HG03196 (cell line): ENCODE data around the gene FA2H.
"Not testable (repeated sequence)": the region's sequence is repeated elsewhere in the genome, so short reads cannot be mapped to it uniquely, and the experiment has no call there.

Experiments used
- ATAC-seq: cut with Tn5 transposase; IDR thresholded peaks from one replicate; pipeline ENCODE4 v1.9.1; 2021; ENCODE audit not compliant: unreplicated experiment

FA2H gene

DNA sequence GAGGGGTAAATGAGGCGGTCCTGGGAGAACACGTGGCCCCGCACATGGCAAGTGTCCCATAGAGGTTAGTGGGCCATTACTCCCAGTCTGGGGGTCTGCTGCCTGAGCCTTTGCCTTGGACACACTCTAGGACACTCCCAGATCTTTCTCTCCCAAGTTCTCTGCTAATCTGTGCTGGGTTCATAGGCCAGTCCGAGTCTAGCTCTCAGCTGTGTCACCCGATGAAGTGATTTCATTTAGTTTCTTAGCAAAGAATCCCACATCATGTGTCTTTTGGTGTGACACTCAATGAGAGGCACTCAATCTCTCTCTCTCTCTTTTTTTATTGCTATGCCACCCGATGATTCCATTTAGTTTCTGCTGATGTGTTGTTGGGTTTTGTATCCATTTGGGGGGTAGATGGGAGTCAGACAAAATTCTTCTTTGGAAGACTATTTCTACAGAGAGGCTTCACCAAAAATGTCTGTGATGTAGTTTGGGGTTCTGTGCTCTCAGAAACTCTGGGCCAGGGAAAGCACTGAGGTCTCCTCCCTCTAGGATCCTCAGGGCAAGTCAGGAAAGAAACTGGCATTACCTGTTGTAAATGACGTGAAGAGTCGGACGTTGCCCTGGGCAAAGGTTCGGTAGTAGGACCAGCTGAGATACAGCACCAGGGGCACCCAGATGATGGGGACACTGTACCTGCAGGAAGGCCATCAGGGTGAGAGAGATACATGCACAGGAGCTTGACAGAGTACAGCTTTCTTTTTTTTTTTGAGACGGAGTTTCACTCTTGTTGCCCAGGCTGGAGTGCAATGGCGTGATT lies 48.8 kb downstream of the FA2H start:
- no peak for ATAC-seq

GRCh38 chr16:74724820-74725549 lies 49.6 kb downstream of the FA2H start:
- no peak for ATAC-seq

- ATAC-seq = no peak
Measured at GRCh38 chr16:74723256-74723655, 51.4 kb downstream of the FA2H start.

DNA sequence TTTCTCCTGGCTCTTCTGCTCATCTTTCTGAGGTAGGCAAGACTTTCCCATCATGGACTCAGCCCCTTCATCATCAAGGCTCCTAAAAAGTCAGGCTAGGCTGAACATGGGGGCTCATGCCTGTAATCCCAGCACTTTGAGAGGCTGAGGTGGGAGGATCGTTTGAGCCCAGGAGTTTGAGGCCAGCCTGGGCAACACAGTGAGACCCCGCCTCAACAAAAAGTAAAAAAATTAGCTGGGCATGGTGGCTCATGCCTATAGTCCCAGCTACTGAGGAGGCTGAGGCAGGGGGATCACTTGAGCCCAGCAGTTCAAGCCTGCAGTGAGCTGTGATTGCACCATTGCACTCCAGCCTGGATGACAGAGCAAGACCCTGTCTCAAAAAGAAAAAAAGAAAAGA lies 52.5 kb downstream of the FA2H start:
- not testable (repeated sequence) for ATAC-seq

- ATAC-seq = no peak
Measured at GRCh38 chr16:74721716-74722115, 52.9 kb downstream of the FA2H start.

GRCh38 chr16:74720579-74720978 lies 54.0 kb downstream of the FA2H start:
- no peak for ATAC-seq

GRCh38 chr16:74718741-74719610 lies 55.6 kb downstream of the FA2H start:
- ATAC-seq = no peak

DNA sequence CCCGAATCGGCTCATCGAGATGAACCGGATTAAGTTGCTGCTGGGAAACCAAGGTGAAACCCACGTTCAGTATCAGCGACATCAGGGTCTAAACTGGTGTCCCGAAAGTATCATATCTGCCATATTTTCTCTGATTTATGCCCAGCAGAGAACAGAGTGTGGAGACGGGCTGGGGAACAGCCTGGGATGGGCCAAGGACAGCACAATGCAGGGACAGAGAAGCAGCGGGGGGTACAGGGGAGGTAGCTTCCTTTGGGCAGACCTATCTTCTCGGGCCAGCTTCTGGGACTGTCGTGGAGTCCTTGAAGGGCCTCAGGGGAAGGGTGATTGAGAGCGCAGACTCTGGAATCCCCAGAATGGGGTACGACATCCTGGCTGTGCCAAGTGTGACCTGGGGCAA lies 56.5 kb downstream of the FA2H start:
- no peak for ATAC-seq

DNA sequence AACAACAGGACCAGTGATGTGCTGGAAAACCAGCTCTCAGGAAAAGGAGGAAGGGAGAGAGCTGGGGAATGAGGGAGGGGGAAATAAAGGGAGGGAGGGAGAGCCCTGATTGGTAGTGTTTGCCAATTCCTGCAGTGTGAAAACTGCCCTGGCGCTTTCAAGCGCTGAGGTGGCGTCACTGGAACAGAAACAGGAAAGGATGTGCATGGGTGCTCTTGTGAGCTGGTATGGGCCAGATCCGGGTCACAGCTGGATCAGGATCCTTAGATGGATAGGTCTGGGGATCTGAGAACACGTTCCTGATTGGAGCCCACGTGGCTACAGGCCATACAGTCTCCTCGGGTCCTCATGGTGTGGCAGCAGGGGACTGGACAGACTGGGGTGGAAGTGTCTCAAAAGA lies 57.3 kb downstream of the FA2H start:
- ATAC-seq = no peak

DNA sequence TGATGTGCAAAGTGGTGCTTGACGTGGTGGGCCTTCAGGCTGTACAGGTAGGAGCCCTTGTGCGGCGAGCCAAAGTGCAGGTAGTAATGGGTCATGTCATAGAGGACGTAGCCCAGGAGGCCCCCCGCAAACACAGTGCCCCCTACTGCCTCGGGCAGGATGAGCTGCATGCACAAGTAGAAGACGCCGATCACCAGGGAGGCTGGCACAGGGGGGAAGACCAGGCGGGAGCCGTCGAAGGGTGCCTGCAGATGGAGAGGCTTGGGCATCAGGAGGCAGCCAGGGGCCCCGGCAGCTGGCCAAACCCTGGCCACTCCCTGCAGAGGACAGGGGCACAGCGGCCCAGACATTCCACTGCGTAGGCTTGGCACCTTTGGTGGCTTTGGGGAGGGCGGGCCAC lies 58.3 kb downstream of the FA2H start:
- ATAC-seq = no peak

DNA sequence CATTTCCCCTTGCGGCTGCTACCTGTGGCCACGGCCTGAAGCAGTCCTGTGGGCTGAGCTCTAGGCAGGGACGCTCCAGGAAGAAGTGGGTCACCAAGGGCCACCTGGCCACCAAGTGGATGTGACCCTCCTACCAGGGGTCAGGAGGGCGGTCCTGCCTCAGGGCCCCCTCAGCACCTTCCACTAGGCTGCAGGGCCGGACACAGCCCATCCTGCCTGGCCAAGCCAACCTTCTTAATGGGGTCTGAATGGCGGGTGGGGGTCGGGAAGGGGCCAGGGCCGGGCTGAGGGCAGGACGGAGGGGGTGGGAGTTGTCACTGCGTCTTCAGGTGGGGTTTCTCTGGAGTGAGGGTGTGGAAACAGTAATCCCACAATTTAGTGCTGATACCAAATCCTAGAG lies 60.7 kb downstream of the FA2H start:
- no peak for ATAC-seq

- no peak for ATAC-seq
Measured at GRCh38 chr16:74713325-74713724, 61.3 kb downstream of the FA2H start.

DNA sequence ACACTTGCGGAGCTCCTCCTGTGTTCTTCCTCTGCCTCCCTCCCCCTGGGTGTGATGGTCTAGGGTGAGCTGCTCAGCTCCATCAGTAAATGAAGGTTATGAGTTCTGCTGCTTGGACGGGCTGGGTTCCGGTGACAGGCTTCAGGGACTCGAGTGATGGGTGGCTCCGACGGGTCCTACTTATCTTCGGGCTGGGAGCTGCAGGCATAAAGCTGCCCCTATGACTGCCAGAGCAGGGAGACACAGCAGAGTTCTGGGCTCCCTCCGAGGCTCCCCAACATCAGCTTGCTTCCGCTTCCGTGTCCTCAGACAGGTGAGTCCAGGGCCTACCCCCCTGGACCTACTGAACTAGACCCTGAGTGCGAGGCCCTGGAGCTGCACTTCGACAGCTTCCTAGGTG lies 62.7 kb downstream of the FA2H start:
- ATAC-seq = no peak

- no peak for ATAC-seq
Measured at GRCh38 chr16:74710401-74710800, 64.2 kb downstream of the FA2H start.

DNA sequence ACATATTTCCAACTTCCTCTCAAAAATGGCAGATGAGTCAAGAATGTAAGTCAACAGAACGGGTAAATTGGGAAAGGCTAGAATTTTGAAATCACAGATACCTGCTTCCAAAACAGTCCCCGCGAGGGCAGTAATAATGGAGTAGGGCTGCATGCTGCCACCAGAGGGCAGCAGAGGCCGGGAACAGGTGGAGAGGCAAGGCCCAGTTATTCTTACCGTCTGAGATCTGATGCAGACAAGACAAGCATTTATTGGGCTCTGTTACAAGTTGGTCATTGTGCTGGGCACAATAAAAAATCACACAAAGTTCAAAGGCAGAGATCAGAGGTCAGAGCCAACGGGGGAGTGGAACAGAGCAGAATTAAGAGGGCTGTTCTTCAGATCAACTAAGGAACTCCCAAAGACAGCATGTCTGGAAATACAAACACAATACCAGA lies 65.2 kb downstream of the FA2H start:
- peak; percentile 75 for ATAC-seq

DNA sequence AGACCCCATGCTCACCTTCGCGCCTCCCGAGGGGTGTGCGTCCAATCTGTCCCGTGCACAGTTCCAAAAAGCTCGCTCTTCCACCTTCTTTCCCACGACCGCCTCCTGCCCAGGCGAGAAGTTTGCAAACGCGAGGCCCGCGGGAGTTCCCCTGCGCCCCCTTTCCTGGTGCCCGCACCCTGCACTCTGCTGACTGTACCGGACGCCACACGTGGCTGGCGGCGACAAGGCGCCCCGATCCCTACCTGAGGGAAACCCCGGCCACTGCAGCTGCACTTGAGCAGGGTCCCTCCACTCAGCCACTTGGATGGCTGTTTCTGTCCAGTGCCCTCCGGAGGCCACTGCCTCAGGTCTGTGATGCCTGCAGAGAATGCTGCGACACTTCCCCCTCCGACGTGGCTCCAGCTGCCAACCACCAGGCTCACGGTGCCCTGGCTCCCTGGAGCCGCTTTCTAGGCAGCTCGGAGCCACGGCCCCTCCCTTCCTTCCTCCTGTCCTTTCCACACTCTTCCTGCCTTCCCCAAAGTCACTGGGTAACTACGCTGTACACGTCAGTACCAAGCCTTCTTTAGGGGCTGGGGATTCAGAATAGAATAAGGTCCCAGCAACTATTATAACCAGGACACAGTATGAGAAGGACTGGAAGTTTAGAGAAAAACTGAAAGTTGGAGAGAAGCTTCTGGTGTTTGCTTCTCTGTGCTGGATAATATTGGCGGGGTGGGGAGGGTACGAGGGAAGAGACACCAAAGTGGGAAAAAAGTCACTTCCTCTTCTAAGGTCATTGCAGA lies 74.0 kb downstream of the FA2H start, which contains the start of gene MLKL:
Gene MLKL (minus strand): TSS at position 425 of the 788 bp plus-strand sequence. CDS start 5,105 bp downstream, outside the sequence.
- peak; percentile 47 for ATAC-seq

GRCh38 chr16:74700116-74700437 lies 74.5 kb downstream of the FA2H start:
- peak; percentile 4 for ATAC-seq

- ATAC-seq = no peak
Measured at GRCh38 chr16:74699666-74700065, 75.0 kb downstream of the FA2H start.

DNA sequence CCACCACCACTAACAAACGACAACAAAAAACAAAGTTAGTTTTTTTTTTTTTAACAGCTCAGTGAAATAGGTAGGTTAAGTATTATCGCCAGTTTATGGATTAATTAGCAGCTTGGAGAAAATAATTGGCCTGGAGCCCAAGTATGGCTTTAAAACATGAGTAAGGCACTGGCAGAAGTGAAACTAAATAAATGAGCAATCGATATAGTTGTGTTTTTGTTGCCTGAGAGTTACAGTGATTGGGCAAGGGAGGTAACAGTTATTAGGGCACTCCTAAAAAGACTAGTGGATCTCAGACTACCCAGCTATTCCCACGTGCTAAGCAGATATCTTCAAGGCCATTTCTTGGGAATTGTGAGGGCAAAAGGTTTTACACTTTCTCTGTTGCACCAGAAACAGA lies 76.4 kb downstream of the FA2H start:
- no peak for ATAC-seq
